SK-N-MC (cell line): ENCODE results near the gene KLHL20.
"Not testable (repeated sequence)": the region's sequence is repeated elsewhere in the genome, so short reads cannot be mapped to it uniquely, and the experiment has no call there.

Experiments
- EZH2 ChIP-seq: fragments of 200-600 bp; sonication (generic); IDR thresholded peaks from one replicate; pipeline ENCODE4 v1.6.1; 2017; ENCODE audit warnings: antibody characterized with exemption
- POLR2AphosphoS5 ChIP-seq: IDR thresholded peaks from 2 replicates; pipeline ENCODE4 v1.6.1; 2012; ENCODE audit warnings: mild to moderate bottlenecking, low read depth, low read length, borderline replicate concordance

GRCh38 chr1:173731331-173731730, 16.6 kb downstream of the KLHL20 start:
- not testable (repeated sequence) for TF ChIP-seq EZH2, POLR2AphosphoS5
